K562 (cell line): Measurements from ENCODE around the gene RIPK4. TPM values are rescaled to one million over a fixed set of nuclear protein-coding genes. Genes with fewer than 3 reads are reported as not detected.

Source experiments
- ATAC-seq: fragments of 200-7000 bp; cut with Tn5 transposase; 3 replicates; pipeline ENCODE4 v1.9.1; 2020; ENCODE audit warnings: moderate library complexity
- BruUV-seq: library from RNA; stranded (reverse); fragments of 400-500 nt; replicated peaks from 2 replicates; lab custom pipeline; 2021; lab: Mats Ljungman, UMichigan
- CTCF ChIA-PET: fragments of 300-600 bp; formaldehyde crosslinking; extraction: SDS; loops from one replicate; lab custom pipeline; 2021; ENCODE audit warnings: low intra/inter-chr PET ratio; lab: Yijun Ruan, JAX
- POLR2A ChIA-PET: fragments of 300-600, 350-650 bp; sonication (Branson Sonifier 250); formaldehyde crosslinking; extraction: SDS; loops from one replicate; lab custom pipeline; 2021; ENCODE audit warnings: antibody characterized with exemption, inconsistent platforms; lab: Yijun Ruan, JAX
- DNase-seq, 4 experiments: peaks; one replicate each; pipeline versions ENCODE4 v3.0.0 to v3.0.0-alpha.2; 2011 to 2018; ENCODE audit warnings: low spot score in 3 of 4, mixed read lengths in 3 of 4; ENCODE audit errors: extremely low read depth in 1 of 4
- FAIRE-seq: peaks from 2 replicates; lab custom pipeline; 2011; peaks lifted over from hg19 to GRCh38; lab: Jason Lieb, UNC
- H2AFZ ChIP-seq: 2 replicates; pipeline ENCODE4 v1.6.0; 2011; ENCODE audit warnings: low read depth, low read length, control low read depth, inconsistent platforms
- H3K27ac ChIP-seq: fragments of 200-600 bp; 3 replicates; pipeline ENCODE4 v1.8.0; 2011; ENCODE audit warnings: low read depth, mild to moderate bottlenecking, control low read depth, inconsistent platforms, low read length, moderate library complexity, mixed read lengths; ENCODE audit errors: extremely low read depth
- H3K27me3 ChIP-seq, 2 experiments: fragments of 300-600 bp in 1 of 2; 2 replicates in 1 of 2; 3 replicates in 1 of 2; pipeline versions ENCODE4 v1.6.0 to v1.8.0; 2011; ENCODE audit warnings: inconsistent platforms in 2 of 2, low read length in 2 of 2, mild to moderate bottlenecking in 1 of 2, mixed read lengths in 1 of 2, moderate library complexity in 1 of 2; ENCODE audit not compliant: control insufficient read depth in 2 of 2, insufficient read depth in 2 of 2
- H3K36me3 ChIP-seq: fragments of 300-600 bp; 3 replicates; pipeline ENCODE4 v1.8.0; 2011; ENCODE audit warnings: mild to moderate bottlenecking, low read length, inconsistent platforms; ENCODE audit not compliant: control insufficient read depth, insufficient read depth
- H3K4me1 ChIP-seq, 2 experiments: fragments of 200-600 bp in 1 of 2; replicated peaks in 1 of 2; 2 replicates in 1 of 2; 3 replicates in 1 of 2; pipeline versions ENCODE4 v1.5.1 to v1.8.0; 2011; ENCODE audit warnings: inconsistent platforms in 2 of 2, low read length in 2 of 2, mild to moderate bottlenecking in 1 of 2, mixed read lengths in 1 of 2, moderate library complexity in 1 of 2; ENCODE audit not compliant: control insufficient read depth in 2 of 2, insufficient read depth in 2 of 2
- H3K4me2 ChIP-seq: 2 replicates; pipeline ENCODE4 v1.6.1; 2011; ENCODE audit warnings: low read length, control low read depth, inconsistent platforms, mixed read lengths; ENCODE audit not compliant: insufficient read depth
- H3K4me3 ChIP-seq: fragments of 200-600 bp; sonication (generic), shearing (Covaris generic); 2 replicates; pipeline ENCODE4 v1.5.1; 2016; ENCODE audit warnings: control low read depth, inconsistent platforms
- H3K79me2 ChIP-seq: fragments of 200-600 bp; 3 replicates; pipeline ENCODE4 v1.8.0; 2011; ENCODE audit warnings: low read length, inconsistent platforms; ENCODE audit not compliant: control insufficient read depth, insufficient read depth
- H3K9ac ChIP-seq, 2 experiments: 2 replicates each; pipeline versions ENCODE4 v1.6.0 to v1.6.1; 2011; ENCODE audit warnings: low read depth in 2 of 2, low read length in 2 of 2, control low read depth in 1 of 2, inconsistent platforms in 1 of 2, mild to moderate bottlenecking in 1 of 2, mixed read lengths in 1 of 2; ENCODE audit not compliant: insufficient read depth in 1 of 2
- H3K9me1 ChIP-seq: one replicate; pipeline ENCODE4 v1.6.0; 2011; ENCODE audit warnings: inconsistent platforms, mild to moderate bottlenecking, low read length, moderate library complexity; ENCODE audit not compliant: control insufficient read depth, insufficient read depth
- H3K9me3 ChIP-seq: replicated peaks from 2 replicates; pipeline ENCODE4 v1.5.1; 2011; ENCODE audit warnings: low read depth, low read length, inconsistent platforms; ENCODE audit not compliant: control insufficient read depth, insufficient read depth
- H4K20me1 ChIP-seq: replicated peaks from 2 replicates; pipeline ENCODE4 v1.6.1; 2011; ENCODE audit warnings: low read length, inconsistent platforms, mixed read lengths; ENCODE audit not compliant: control insufficient read depth, insufficient read depth
- DDX20 ChIP-seq: fragments of 450-650 bp; IDR thresholded peaks from 2 replicates; pipeline ENCODE4 v1.6.1; 2016; ENCODE audit warnings: missing genetic modification characterization, low read depth, mild to moderate bottlenecking, missing compliant biosample characterization, moderate library complexity
- HDAC8 ChIP-seq: fragments of 450-650 bp; IDR thresholded peaks from 2 replicates; pipeline ENCODE4 v1.6.1; 2016; ENCODE audit warnings: mild to moderate bottlenecking, missing genetic modification characterization, moderate library complexity, missing compliant biosample characterization
- MTA1 ChIP-seq: fragments of 450-650 bp; IDR thresholded peaks from 2 replicates; pipeline ENCODE4 v1.6.1; 2017; ENCODE audit warnings: borderline replicate concordance
- NFE2 ChIP-seq: IDR thresholded peaks from 2 replicates; pipeline ENCODE4 v1.6.1; 2014; ENCODE audit warnings: antibody characterized with exemption, low read depth
- POLR2B ChIP-seq: fragments of 450-650 bp; IDR thresholded peaks from 2 replicates; pipeline ENCODE4 v1.6.1; 2018; ENCODE audit warnings: low read depth; ENCODE audit not compliant: partially characterized antibody
- PTRF ChIP-seq: fragments of 450-650 bp; IDR thresholded peaks from 2 replicates; pipeline ENCODE4 v1.6.1; 2016; ENCODE audit warnings: mild to moderate bottlenecking, missing genetic modification characterization, missing compliant biosample characterization
- SAFB ChIP-seq: fragments of 200-400 bp; formaldehyde crosslinking; IDR thresholded peaks from 2 replicates; pipeline ENCODE4 v1.6.1; 2017; ENCODE audit warnings: low read depth, low read length, borderline replicate concordance
- SIX5 ChIP-seq, 2 experiments: IDR thresholded peaks; 2 replicates each; pipeline ENCODE4 v1.6.1; 2011; ENCODE audit warnings: low read length in 2 of 2, borderline replicate concordance in 1 of 2, low read depth in 1 of 2, mild to moderate bottlenecking in 1 of 2, moderate library complexity in 1 of 2; ENCODE audit not compliant: insufficient read depth in 1 of 2
- ZNF12 ChIP-seq: sonication (generic); formaldehyde crosslinking; IDR thresholded peaks from 2 replicates; pipeline ENCODE4 v1.4.0; 2020; ENCODE audit warnings: mild to moderate bottlenecking, missing genetic modification reagents
- ZNF140 ChIP-seq: fragments of 250-450 bp; sonication (Bioruptor Pico); IDR thresholded peaks from 2 replicates; pipeline ENCODE4 v1.8.0; 2021; ENCODE audit warnings: moderate library complexity, mild to moderate bottlenecking, inconsistent platforms
- ZNF695 ChIP-seq: fragments of 450-650 bp; formaldehyde crosslinking; IDR thresholded peaks from 2 replicates; pipeline ENCODE4 v1.4.0; 2020; ENCODE audit warnings: mild to moderate bottlenecking, moderate library complexity
- WGBS: fragments of 100-300 bp; shearing (Covaris generic); methylation state at CpG from one replicate; pipeline ENCODE4 v1.1.6; 2016; ENCODE audit warnings: low coverage, mixed read lengths; ENCODE audit not compliant: insufficient coverage; ENCODE audit errors: missing lambda C conversion rate; 5-methylcytosine and 5-hydroxymethylcytosine counted together
- in situ Hi-C: fragments of 300-500 bp; cut with MboI; formaldehyde crosslinking; loops from 4 replicates; pipeline ENCODE4 v1.15.0; 2018; ENCODE audit warnings: inconsistent platforms, mixed read lengths
- intact Hi-C: fragments of 100-400 bp; cut with micrococcal nuclease; formaldehyde crosslinking; loops from 2 replicates; pipeline ENCODE4 v1.14.2; 2022
- polyA plus RNA-seq, 8 experiments: library from polyadenylated mRNA; depleted of rRNA in 4 of 8; stranded (reverse) in 5 of 8; unstranded in 3 of 8; fragments of >200 nt; fragmentation: Nextera tagmentation in 2 of 8; fragmentation: Illumina TruSeq in 1 of 8; extraction: Ambion mirVana in 2 of 8; extraction: Trizol in 1 of 8; gene quantifications; 2 replicates each; pipeline versions ENCODE4 v1.2.1 to v1.2.3, GENCODE V29; 2011 to 2014; ENCODE audit warnings: inconsistent platforms in 1 of 8, missing spikeins in 1 of 8
- total RNA-seq, 7 experiments: library from RNA; depleted of rRNA in 6 of 7; stranded (reverse); fragments of >200 nt in 6 of 7; fragmentation: Illumina TruSeq in 2 of 7; extraction: Trizol in 2 of 7; gene quantifications; 2 replicates each; pipeline versions ENCODE4 v1.2.1 to v1.2.3, GENCODE V29; 2011 to 2021; ENCODE audit warnings: low replicate concordance in 1 of 7
- TF ChIP-seq, protein P1 (sequence below): sonication (generic); formaldehyde crosslinking; IDR thresholded peaks from 2 replicates; pipeline ENCODE4 v1.8.1; 2022; ENCODE audit warnings: missing genetic modification reagents

The RIPK4 gene
- total and polyA plus RNA-seq, 9 of the 15 experiments (the other 6 are each of a cell fraction or from before 2014, with no cell fraction given) = not detected

DNA sequence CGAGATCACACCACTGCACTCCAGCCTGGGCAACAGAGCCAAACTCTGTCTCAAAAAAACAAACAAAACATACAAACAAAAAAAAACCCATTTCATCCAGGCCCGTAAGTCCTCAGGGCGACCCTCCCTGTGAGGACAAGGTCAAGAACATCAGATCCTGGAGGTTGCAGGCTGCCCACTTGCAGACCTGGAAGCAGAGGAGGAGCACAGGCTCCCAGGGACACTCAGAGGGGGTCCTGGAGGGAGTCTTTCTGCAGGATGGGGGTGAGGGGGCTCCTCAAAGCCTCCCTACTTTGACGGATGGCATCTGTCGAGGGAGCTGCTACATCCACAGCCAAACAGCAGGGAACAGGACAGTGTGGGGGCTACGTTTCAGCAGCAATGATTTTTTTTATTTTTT lies 47.2 kb downstream of the RIPK4 start:
- H3K4me2 ChIP-seq = no peak overlapping the region
- no peak overlapping the region for H3K9ac ChIP-seq
- no peak overlapping the region for H3K27ac ChIP-seq
- DNase-seq = no peak
- 2% methylated on average over 6 of the region's 6 CpGs for WGBS
- in situ Hi-C loops = no loop called here
- H4K20me1 ChIP-seq = peaks cover 16% of the 10 kb centered on the region
- TF ChIP-seq MTA1 (no peak), SIX5 (IDR thresholded peaks at IDR 0.05; ENCODE audit: borderline replicate concordance in 1 of 2, insufficient read depth in 1 of 2, low read depth in 1 of 2, low read length in 2 of 2) (no peak), DDX20 (tag) (no peak), POLR2B (no peak), ZNF140 (CRISPR knock-in tag) (no peak), ZNF695 (CRISPR knock-in tag) (no peak), NFE2 (no peak), ZNF12 (CRISPR knock-in tag) (no peak), HDAC8 (no peak), SAFB (no peak), PTRF (no peak)
- TF ChIP-seq, protein P1, sequence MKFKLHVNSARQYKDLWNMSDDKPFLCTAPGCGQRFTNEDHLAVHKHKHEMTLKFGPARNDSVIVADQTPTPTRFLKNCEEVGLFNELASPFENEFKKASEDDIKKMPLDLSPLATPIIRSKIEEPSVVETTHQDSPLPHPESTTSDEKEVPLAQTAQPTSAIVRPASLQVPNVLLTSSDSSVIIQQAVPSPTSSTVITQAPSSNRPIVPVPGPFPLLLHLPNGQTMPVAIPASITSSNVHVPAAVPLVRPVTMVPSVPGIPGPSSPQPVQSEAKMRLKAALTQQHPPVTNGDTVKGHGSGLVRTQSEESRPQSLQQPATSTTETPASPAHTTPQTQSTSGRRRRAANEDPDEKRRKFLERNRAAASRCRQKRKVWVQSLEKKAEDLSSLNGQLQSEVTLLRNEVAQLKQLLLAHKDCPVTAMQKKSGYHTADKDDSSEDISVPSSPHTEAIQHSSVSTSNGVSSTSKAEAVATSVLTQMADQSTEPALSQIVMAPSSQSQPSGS (CRISPR knock-in tag) = no peak
- TF ChIP-seq, all 486 proteins: peak for 0
- POLR2A ChIA-PET = no interaction called here
- CTCF ChIA-PET = no interaction called here
- H3K36me3 ChIP-seq = no peaks in the 10 kb centered on the region
- H3K9me3 ChIP-seq = no peaks in the 10 kb centered on the region
- no peak overlapping the region for H2AFZ ChIP-seq
- BruUV-seq = no TSS peak
- FAIRE-seq = no peak
- no peaks in the 10 kb centered on the region for H3K9me1 ChIP-seq
- H3K4me1 ChIP-seq = no peaks in the 10 kb centered on the region
- ATAC-seq = no peak
- H3K27me3 ChIP-seq = peaks cover 55 to 69% of the 10 kb centered on the region in 2 experiments
- intact Hi-C loops = no loop called here
- no peak overlapping the region for H3K4me3 ChIP-seq
- H3K79me2 ChIP-seq = no peaks in the 10 kb centered on the region
